Gastroesophageal sphincter (tissue), 4 donors: ENCODE results near the gene GPR65. TPM values are rescaled to one million over a fixed set of nuclear protein-coding genes. Genes with fewer than 3 reads are reported as not detected.

ENCODE experiments used
- ATAC-seq: fragments of 150-250 bp; one replicate; pipeline ENCODE4 v1.9.1; 2016; ENCODE audit warnings: mild to moderate bottlenecking, moderate library complexity
- H3K27ac ChIP-seq, 4 donors: fragments of 200-600 bp; sonication (generic) in 3 of 4; 1 replicate in 3 of 4; 2 replicates in 1 of 4; pipeline ENCODE4 v1.5.1; 2016 to 2019
- H3K27me3 ChIP-seq: fragments of 200-600 bp; sonication (generic); one replicate; pipeline ENCODE4 v1.5.1; 2019
- H3K36me3 ChIP-seq, 2 donors: fragments of 200-600 bp; sonication (generic); one replicate each; pipeline ENCODE4 v1.5.1; 2019; ENCODE audit warnings: control low read depth in 1 of 2
- H3K4me1 ChIP-seq, 3 donors: fragments of 200-600 bp; sonication (generic); 1 replicate in 2 of 3; 2 replicates in 1 of 3; pipeline ENCODE4 v1.5.1; 2016 to 2019; ENCODE audit warnings: control low read depth in 2 of 3
- H3K4me3 ChIP-seq, 2 donors: fragments of 200-600 bp; sonication (generic); one replicate each; pipeline ENCODE4 v1.5.1; 2019; ENCODE audit warnings: mild to moderate bottlenecking in 1 of 2, moderate library complexity in 1 of 2
- H3K9me3 ChIP-seq, 3 donors: fragments of 200-600 bp; sonication (generic); one replicate each; pipeline ENCODE4 v1.5.1; 2017 to 2019; ENCODE audit warnings: control low read depth in 2 of 3
- CTCF ChIP-seq, 4 experiments: fragments of 200-600 bp in 2 of 4; fragments of 450-650 bp in 2 of 4; sonication (generic) in 1 of 4; IDR thresholded peaks; one replicate each; pipeline ENCODE4 v1.5.1; 2017 to 2019; ENCODE audit warnings: antibody characterized with exemption in 4 of 4, mild to moderate bottlenecking in 2 of 4, moderate library complexity in 2 of 4
- EP300 ChIP-seq: sonication (generic); formaldehyde crosslinking; IDR thresholded peaks from one replicate; pipeline ENCODE4 v1.6.1; 2017; ENCODE audit warnings: antibody characterized with exemption, mild to moderate bottlenecking
- POLR2A ChIP-seq, 2 donors: fragments of 450-650 bp; IDR thresholded peaks; one replicate each; pipeline ENCODE4 v1.6.1; 2017; ENCODE audit warnings: antibody characterized with exemption in 2 of 2, mild to moderate bottlenecking in 2 of 2, moderate library complexity in 1 of 2
- POLR2AphosphoS5 ChIP-seq: sonication (generic); formaldehyde crosslinking; IDR thresholded peaks from one replicate; pipeline ENCODE4 v1.6.1; 2017; ENCODE audit warnings: antibody characterized with exemption
- WGBS, 2 donors: methylation state at CpG; one replicate each; pipeline ENCODE4 v1.1.5; 2018; ENCODE audit warnings: low coverage in 1 of 2; 5-methylcytosine and 5-hydroxymethylcytosine counted together
- total RNA-seq, 4 donors: library from RNA; depleted of rRNA; stranded (reverse); fragments of >200 nt; gene quantifications; one replicate each; pipeline ENCODE4 v1.1.0, GENCODE V29; 2016

Gene GPR65
- total RNA-seq, 4 donors from 2014 or later: 0.47 to 1.5 (median 0.52) TPM

GRCh38 chr14:88032373-88032772 lies 27.4 kb downstream of the GPR65 start:
- 92 to 100% methylated on average over 1 of the region's 1 CpG for WGBS, 2 donors

GRCh38 chr14:88034076-88034475 lies 29.1 kb downstream of the GPR65 start:
- Histone ChIP-seq H3K9me3 (no peaks in the 10 kb centered on the region), H3K27ac (no peak overlapping the region), H3K4me3 (no peak overlapping the region), H3K36me3 (no peaks in the 10 kb centered on the region), H3K27me3 (peaks cover 4% of the 10 kb centered on the region), H3K4me1 (no peaks in the 10 kb centered on the region)
- TF ChIP-seq POLR2AphosphoS5 (no peak), POLR2A (IDR thresholded peaks at IDR 0.05) (no peak), EP300 (no peak), CTCF (IDR thresholded peaks at IDR 0.05) (no peak)
- 40 to 43% methylated on average over 1 to 2 of the region's 2 CpGs for WGBS, 2 donors
- no peak for ATAC-seq

More at GRCh38 chr14:88032373-88032772, 27.4 kb downstream of the GPR65 start:
- Histone ChIP-seq H3K27me3 (peaks cover 4% of the 10 kb centered on the region), H3K9me3 (no peaks in the 10 kb centered on the region), H3K36me3 (no peaks in the 10 kb centered on the region), H3K27ac (no peak overlapping the region), H3K4me3 (no peak overlapping the region), H3K4me1 (no peaks in the 10 kb centered on the region)
- TF ChIP-seq POLR2AphosphoS5: no peak
- TF ChIP-seq CTCF (IDR thresholded peaks at IDR 0.05): no peak
- TF ChIP-seq EP300: no peak
- no peak for TF ChIP-seq POLR2A (IDR thresholded peaks at IDR 0.05)
- ATAC-seq: no peak

- Histone ChIP-seq H3K4me3 (no peak overlapping the region), H3K9me3 (no peaks in the 10 kb centered on the region), H3K27ac (no peak overlapping the region), H3K4me1 (no peaks in the 10 kb centered on the region), H3K27me3 (peaks cover 4% of the 10 kb centered on the region), H3K36me3 (no peaks in the 10 kb centered on the region)
- no peak for ATAC-seq
- TF ChIP-seq EP300 (no peak), POLR2AphosphoS5 (no peak)
- WGBS, 2 donors: 53 to 66% methylated on average over 2 of the region's 2 CpGs
These were observed 31.5 kb downstream of the GPR65 start for GRCh38 chr14:88036422-88036821.

- H3K4me1 ChIP-seq: no peaks in the 10 kb centered on the region
- ATAC-seq: no peak
- H3K27ac ChIP-seq: no peak overlapping the region
- WGBS, 2 donors: 70% methylated on average over 1 of the region's 1 CpG; no CpG with 5 or more reads in 1 of the 2 donors
- no peaks in the 10 kb centered on the region for H3K9me3 ChIP-seq
- H3K4me3 ChIP-seq: no peak overlapping the region
- TF ChIP-seq EP300 (no peak), CTCF (IDR thresholded peaks at IDR 0.05) (no peak), POLR2A (IDR thresholded peaks at IDR 0.05) (no peak), POLR2AphosphoS5 (no peak)
- H3K27me3 ChIP-seq: peaks cover 4% of the 10 kb centered on the region
- no peaks in the 10 kb centered on the region for H3K36me3 ChIP-seq
These were observed 32.4 kb downstream of the GPR65 start for GRCh38 chr14:88037325-88037724.

GRCh38 chr14:88039197-88039596 lies 34.3 kb downstream of the GPR65 start:
- no peak for TF ChIP-seq POLR2AphosphoS5
- TF ChIP-seq CTCF (IDR thresholded peaks at IDR 0.05): no peak
- no peak overlapping the region for H3K27ac ChIP-seq
- H3K4me1 ChIP-seq: no peaks in the 10 kb centered on the region
- H3K27me3 ChIP-seq: peaks cover 4% of the 10 kb centered on the region
- H3K9me3 ChIP-seq: no peaks in the 10 kb centered on the region
- ATAC-seq: no peak
- 60 to 64% methylated on average over 3 of the region's 3 CpGs for WGBS, 2 donors
- no peaks in the 10 kb centered on the region for H3K36me3 ChIP-seq
- H3K4me3 ChIP-seq: no peak overlapping the region
